Adrenal gland (tissue), 12 donors: ENCODE results near the gene ETV5. TPM values are rescaled to one million over a fixed set of nuclear protein-coding genes. Genes with fewer than 3 reads are reported as not detected.

Experiments
- DNase-seq, 7 donors: peaks; one replicate each; pipeline ENCODE4 v3.0.0-alpha.2; 2019 to 2020
- H3K27ac ChIP-seq, 5 donors: fragments of 200-600 bp; sonication (generic) in 4 of 5; 1 replicate in 3 of 5; 2 replicates in 2 of 5; pipeline versions ENCODE4 v1.5.1 to v1.8.0; 2016 to 2020; ENCODE audit warnings: mild to moderate bottlenecking in 1 of 5
- H3K27me3 ChIP-seq: fragments of 200-600 bp; 2 replicates; pipeline ENCODE4 v1.8.0; 2021
- H3K36me3 ChIP-seq, 2 donors: fragments of 200-600 bp; replicated peaks in 1 of 2; 1 replicate in 1 of 2; 2 replicates in 1 of 2; pipeline versions ENCODE4 v1.5.1 to v1.8.0; 2018 to 2022
- H3K4me1 ChIP-seq, 2 donors: fragments of 200-600 bp; replicated peaks in 1 of 2; 1 replicate in 1 of 2; 2 replicates in 1 of 2; pipeline versions ENCODE4 v1.5.1 to v1.8.0; 2018 to 2021
- H3K4me3 ChIP-seq, 4 donors: fragments of 200-600 bp; sonication (generic) in 3 of 4; one replicate each; pipeline ENCODE4 v1.5.1; 2016 to 2018
- H3K9me3 ChIP-seq, 3 donors: fragments of 200-600 bp; sonication (generic) in 1 of 3; replicated peaks in 1 of 3; 1 replicate in 2 of 3; 2 replicates in 1 of 3; pipeline versions ENCODE4 v1.5.1 to v1.8.0; 2016 to 2021
- POLR2A ChIP-seq, 2 donors: fragments of 450-650 bp; IDR thresholded peaks; one replicate each; pipeline ENCODE4 v1.6.1; 2017; ENCODE audit warnings: antibody characterized with exemption in 2 of 2, mild to moderate bottlenecking in 2 of 2, moderate library complexity in 1 of 2
- WGBS, 4 donors: extraction: QIAGEN DNeasy Blood & Tissue Kit in 2 of 4; methylation state at CpG; one replicate each; pipeline versions ENCODE4 v1.1.5 to v1.1.7; 2013 to 2017; 5-methylcytosine and 5-hydroxymethylcytosine counted together
- intact Hi-C, 2 donors: fragments of 100-400 bp; cut with DNase I; formaldehyde crosslinking; loops; one replicate each; pipeline versions ENCODE4 v1.14.1 to v1.15.0; 2022 to 2023
- polyA plus RNA-seq, 3 donors: library from polyadenylated mRNA; stranded (reverse); fragments of 200-250 nt in 2 of 3; fragments of 350-450 nt in 1 of 3; fragmentation: Illumina TruSeq in 1 of 3; extraction: RNeasy Lipid Tissue Mini Kit (QIAGEN cat#74804) in 1 of 3; gene quantifications; one replicate each; pipeline ENCODE4 v1.2.3, GENCODE V29; 2013 to 2014
- small RNA-seq, 2 donors: library from RNA; depleted of rRNA; stranded (forward); fragments of <200 nt; gene quantifications; one replicate each; pipeline ENCODE3, GENCODE V24; 2016
- total RNA-seq, 9 donors: library from RNA; depleted of rRNA in 4 of 9; stranded (reverse); fragments of >200 nt in 4 of 9; fragments of 120-200 nt in 1 of 9; fragmentation: NEBNext Ultra II Directional in 1 of 9; extraction: Animal tissue kit (Norgen Biotek cat#: 25700) in 1 of 9; gene quantifications; one replicate each; pipeline versions ENCODE4 v1.1.0 to v1.2.4, GENCODE V29; 2013 to 2023
- TF ChIP-seq, protein P1 (sequence below), 6 experiments: fragments of 450-650 bp in 4 of 6; fragments of 200-600 bp in 2 of 6; sonication (generic) in 1 of 6; IDR thresholded peaks; 1 replicate in 5 of 6; 2 replicates in 1 of 6; pipeline versions ENCODE4 v1.5.1 to v1.8.0; 2016 to 2021; ENCODE audit warnings: antibody characterized with exemption in 6 of 6, mild to moderate bottlenecking in 2 of 6, moderate library complexity in 1 of 6
- donor health status: healthy with polysubstance abuse.
- donor health status: Bipolar disorder and iron deficiency.
- donor health status: DM: yes; HTN: yes; CAD: no.
- donor health status: DM: no; HTN: no; CAD: no.
- donor health status: DM: no; HTN: no; CAD: no.
- donor health status: DM: yes; HTN: yes; CAD: no.

ETV5 gene
- total and polyA plus RNA-seq, 12 donors: 17.2 to 114 (median 63.3) TPM

DNA sequence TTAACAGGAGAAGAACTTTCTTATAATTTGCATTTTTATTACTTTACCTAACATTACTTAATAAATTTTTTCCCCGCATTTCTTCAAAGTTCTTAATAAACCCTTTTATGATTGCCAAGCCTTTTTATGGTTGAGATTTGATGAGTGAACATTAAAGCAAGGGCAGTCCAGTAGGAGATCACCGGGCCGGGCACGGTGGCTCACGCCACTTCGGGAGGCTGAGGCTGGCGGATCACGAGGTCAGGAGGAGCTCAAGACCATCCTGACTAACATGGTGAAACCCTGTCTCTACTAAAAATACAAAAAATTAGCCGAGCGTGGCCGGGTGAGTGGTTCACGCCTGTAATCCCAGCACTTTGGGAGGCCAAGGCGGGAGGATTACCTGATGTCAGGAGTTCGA, 109.7 kb downstream of the ETV5 start:
- Histone ChIP-seq H3K4me3 (no peak overlapping the region), H3K27me3 (no peaks in the 10 kb centered on the region), H3K27ac (no peak overlapping the region), H3K9me3 (no peaks in the 10 kb centered on the region), H3K36me3 (no peaks in the 10 kb centered on the region), H3K4me1 (no peaks in the 10 kb centered on the region)
- 90 to 97% (median 94%) methylated on average over 14 of the region's 14 CpGs for WGBS, 4 donors
- no peak for TF ChIP-seq POLR2A (IDR thresholded peaks at IDR 0.05)
- TF ChIP-seq, protein P1, sequence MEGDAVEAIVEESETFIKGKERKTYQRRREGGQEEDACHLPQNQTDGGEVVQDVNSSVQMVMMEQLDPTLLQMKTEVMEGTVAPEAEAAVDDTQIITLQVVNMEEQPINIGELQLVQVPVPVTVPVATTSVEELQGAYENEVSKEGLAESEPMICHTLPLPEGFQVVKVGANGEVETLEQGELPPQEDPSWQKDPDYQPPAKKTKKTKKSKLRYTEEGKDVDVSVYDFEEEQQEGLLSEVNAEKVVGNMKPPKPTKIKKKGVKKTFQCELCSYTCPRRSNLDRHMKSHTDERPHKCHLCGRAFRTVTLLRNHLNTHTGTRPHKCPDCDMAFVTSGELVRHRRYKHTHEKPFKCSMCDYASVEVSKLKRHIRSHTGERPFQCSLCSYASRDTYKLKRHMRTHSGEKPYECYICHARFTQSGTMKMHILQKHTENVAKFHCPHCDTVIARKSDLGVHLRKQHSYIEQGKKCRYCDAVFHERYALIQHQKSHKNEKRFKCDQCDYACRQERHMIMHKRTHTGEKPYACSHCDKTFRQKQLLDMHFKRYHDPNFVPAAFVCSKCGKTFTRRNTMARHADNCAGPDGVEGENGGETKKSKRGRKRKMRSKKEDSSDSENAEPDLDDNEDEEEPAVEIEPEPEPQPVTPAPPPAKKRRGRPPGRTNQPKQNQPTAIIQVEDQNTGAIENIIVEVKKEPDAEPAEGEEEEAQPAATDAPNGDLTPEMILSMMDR (IDR thresholded peaks at IDR 0.05): no peak
- no peak for DNase-seq
- intact Hi-C loops: no loop called here

DNA sequence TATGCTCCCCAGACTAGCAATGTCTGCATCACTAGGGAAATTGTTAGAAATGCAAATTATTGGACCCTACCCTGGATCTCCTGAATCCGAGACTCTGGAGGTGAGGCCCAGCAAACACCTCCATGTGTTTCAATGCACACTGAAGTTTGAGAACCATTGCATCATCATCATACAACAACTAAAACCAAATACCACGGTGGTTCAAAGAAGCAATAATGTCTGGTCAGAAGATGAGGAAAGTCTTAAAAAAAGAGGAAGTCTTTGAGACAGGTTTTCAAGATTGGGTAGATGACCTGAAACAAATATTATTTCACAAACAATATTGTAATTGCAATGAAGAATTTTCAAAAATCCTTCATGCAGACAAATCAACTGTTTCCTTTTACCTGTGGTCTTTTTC, 110.8 kb downstream of the ETV5 start:
- no peaks in the 10 kb centered on the region for H3K27me3 ChIP-seq
- TF ChIP-seq, protein P1 (IDR thresholded peaks at IDR 0.05): no peak
- TF ChIP-seq POLR2A (IDR thresholded peaks at IDR 0.05): no peak
- H3K4me1 ChIP-seq: no peaks in the 10 kb centered on the region
- 80 to 87% (median 81%) methylated on average over 2 of the region's 2 CpGs for WGBS, 4 donors
- H3K27ac ChIP-seq: no peak overlapping the region
- no peak for DNase-seq
- intact Hi-C loops: no loop called here
- no peaks in the 10 kb centered on the region for H3K36me3 ChIP-seq
- no peak overlapping the region for H3K4me3 ChIP-seq
- no peaks in the 10 kb centered on the region for H3K9me3 ChIP-seq

DNA sequence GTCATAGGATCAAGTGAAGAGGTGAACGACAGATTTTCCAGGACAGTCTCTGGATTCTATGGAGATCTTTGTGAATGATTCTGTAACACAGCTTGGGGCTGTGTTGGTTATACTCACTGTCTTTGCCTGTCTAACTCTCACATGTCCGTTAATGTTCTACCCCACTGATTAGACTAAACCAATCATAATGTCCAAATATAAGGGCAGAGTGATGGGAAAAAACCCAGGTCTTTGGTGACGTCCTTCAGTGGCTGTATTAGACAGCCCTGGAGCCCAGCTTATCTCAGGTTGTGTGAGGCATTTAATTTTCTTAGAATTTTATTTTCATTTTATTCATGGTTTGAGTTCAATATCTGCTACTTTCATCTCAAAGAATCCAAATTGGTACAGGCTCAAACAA, 111.8 kb downstream of the ETV5 start:
- Histone ChIP-seq H3K27ac (no peak overlapping the region), H3K4me1 (peaks cover 0 to 6% of the 10 kb centered on the region in 2 donors), H3K4me3 (no peak overlapping the region), H3K9me3 (no peaks in the 10 kb centered on the region), H3K36me3 (no peaks in the 10 kb centered on the region), H3K27me3 (no peaks in the 10 kb centered on the region)
- TF ChIP-seq POLR2A (IDR thresholded peaks at IDR 0.05): no peak
- TF ChIP-seq, protein P1 (IDR thresholded peaks at IDR 0.05): no peak
- WGBS, 4 donors: 86 to 95% (median 89%) methylated on average over 3 of the region's 3 CpGs
- intact Hi-C loops: no loop called here
- DNase-seq: no peak

Small RNA genes lying within 50 kb of the gene (small RNA-seq; reads per million reads assigned to genes)
- 0 reads per million in 2 donors for gene RF00017

Other genes starting within 250 kb of the ETV5 start
- gene TRA2B, start 171.1 kb downstream of the ETV5 start, total RNA-seq: 100 to 1,000 TPM in 6 of 9 donors, 10 to 100 TPM in 3; 80.4 to 186 (median 109) TPM
- 100 to 1,000 TPM in 1 of 3 donors, 10 to 100 TPM in 2; 78.2 to 242 (median 78.9) TPM for gene TRA2B, start 171.1 kb downstream of the ETV5 start, polyA plus RNA-seq